ENCODE data around the gene AP1M1.

DNA sequence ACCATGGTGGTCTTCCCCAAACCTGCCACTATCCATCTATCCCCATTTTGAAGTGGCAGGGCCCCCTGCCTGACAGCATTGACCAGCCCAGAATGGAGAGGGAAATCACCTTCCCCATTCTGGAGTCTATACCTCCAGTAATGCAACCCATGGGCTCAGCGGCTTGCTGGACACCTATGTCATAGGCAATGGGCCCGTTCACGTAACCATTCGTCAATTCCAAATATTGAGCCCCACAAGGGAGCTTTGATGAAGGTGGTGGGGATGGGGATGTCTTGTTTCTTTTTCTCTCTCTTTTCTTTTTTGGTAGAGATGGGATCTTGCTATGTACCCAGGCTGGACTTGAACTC lies 63.1 kb downstream of the AP1M1 start:
- TF ChIP-seq, protein P1, sequence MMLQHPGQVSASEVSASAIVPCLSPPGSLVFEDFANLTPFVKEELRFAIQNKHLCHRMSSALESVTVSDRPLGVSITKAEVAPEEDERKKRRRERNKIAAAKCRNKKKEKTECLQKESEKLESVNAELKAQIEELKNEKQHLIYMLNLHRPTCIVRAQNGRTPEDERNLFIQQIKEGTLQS (CRISPR knock-in tag; conservative IDR thresholded peaks at IDR 0.05): no peak
- no peak for TF ChIP-seq ESRRA (CRISPR knock-in tag; IDR thresholded peaks at IDR 0.05; ENCODE audit: borderline replicate concordance)
